ENCODE results near the gene SEC61A2. TPM values are rescaled to one million over a fixed set of nuclear protein-coding genes. Genes with fewer than 3 reads are reported as not detected.
A peak's percentile ranks its signal among the peaks of the same experiment; 100 is the strongest.

SEC61A2 gene
- total and polyA plus RNA-seq, 4 donors = 2.8 to 17.5 (median 6.3) TPM

GRCh38 chr10:12180221-12180974, 50.9 kb downstream of the SEC61A2 start:
- no peak for TF ChIP-seq CTCF (IDR thresholded peaks at IDR 0.05; ENCODE audit: control extremely low read depth, extremely low read depth)
- H3K4me1 ChIP-seq (ENCODE audit: control insufficient read depth in 5 of 5, insufficient read depth in 5 of 5, low read length in 5 of 5) = no peaks in the 10 kb centered on the region
- no peak overlapping the region for H3K9ac ChIP-seq (ENCODE audit: insufficient read depth in 1 of 2, low read length in 2 of 2)
- peaks cover 15 to 26% (median 19%) of the 10 kb centered on the region in 4 donors for H3K36me3 ChIP-seq (ENCODE audit: control insufficient read depth in 4 of 4, insufficient read depth in 4 of 4, low read length in 4 of 4)
- H3K4me3 ChIP-seq = no peak overlapping the region
- no peaks in the 10 kb centered on the region for H3K27me3 ChIP-seq (ENCODE audit: control insufficient read depth in 3 of 3, insufficient read depth in 3 of 3, low read length in 2 of 3)
- no peak for ATAC-seq (ENCODE audit: insufficient read depth, low FRiP score)
- no peak for DNase-seq
- no peaks in the 10 kb centered on the region for H3K9me3 ChIP-seq (ENCODE audit: control insufficient read depth in 4 of 4, insufficient read depth in 3 of 4, low read length in 3 of 4)
- H3K27ac ChIP-seq (ENCODE audit: low read depth in 1 of 2, low read length in 1 of 2) = no peak overlapping the region
- WGBS, 2 donors = 82 to 89% methylated on average over 9 of the region's 9 CpGs

GRCh38 chr10:12181065-12181775, 51.7 kb downstream of the SEC61A2 start:
- DNase-seq = no peak
- no peaks in the 10 kb centered on the region for H3K27me3 ChIP-seq (ENCODE audit: control insufficient read depth in 3 of 3, insufficient read depth in 3 of 3, low read length in 2 of 3)
- ATAC-seq (ENCODE audit: insufficient read depth, low FRiP score) = peak; percentile 52
- no peaks in the 10 kb centered on the region for H3K4me1 ChIP-seq (ENCODE audit: control insufficient read depth in 5 of 5, insufficient read depth in 5 of 5, low read length in 5 of 5)
- no peaks in the 10 kb centered on the region for H3K9me3 ChIP-seq (ENCODE audit: control insufficient read depth in 4 of 4, insufficient read depth in 3 of 4, low read length in 3 of 4)
- 37 to 72% methylated on average over 13 of the region's 13 CpGs for WGBS, 2 donors
- no peak overlapping the region for H3K9ac ChIP-seq (ENCODE audit: insufficient read depth in 1 of 2, low read length in 2 of 2)
- no peak overlapping the region for H3K27ac ChIP-seq (ENCODE audit: low read depth in 1 of 2, low read length in 1 of 2)
- H3K36me3 ChIP-seq (ENCODE audit: control insufficient read depth in 4 of 4, insufficient read depth in 4 of 4, low read length in 4 of 4) = peaks cover 16 to 23% (median 22%) of the 10 kb centered on the region in 4 donors
- H3K4me3 ChIP-seq = no peak overlapping the region
- TF ChIP-seq CTCF (IDR thresholded peaks at IDR 0.05; ENCODE audit: control extremely low read depth, extremely low read depth) = no peak

GRCh38 chr10:12184165-12184564, 54.7 kb downstream of the SEC61A2 start:
- ATAC-seq (ENCODE audit: insufficient read depth, low FRiP score) (no peak), DNase-seq (no peak)
- no peaks in the 10 kb centered on the region for H3K9me3 ChIP-seq (ENCODE audit: control insufficient read depth in 4 of 4, insufficient read depth in 3 of 4, low read length in 3 of 4)
- peaks cover 3 to 20% (median 15%) of the 10 kb centered on the region in 4 donors for H3K36me3 ChIP-seq (ENCODE audit: control insufficient read depth in 4 of 4, insufficient read depth in 4 of 4, low read length in 4 of 4)
- no peaks in the 10 kb centered on the region for H3K27me3 ChIP-seq (ENCODE audit: control insufficient read depth in 3 of 3, insufficient read depth in 3 of 3, low read length in 2 of 3)
- H3K27ac ChIP-seq (ENCODE audit: low read depth in 1 of 2, low read length in 1 of 2) = no peak overlapping the region
- no peaks in the 10 kb centered on the region for H3K4me1 ChIP-seq (ENCODE audit: control insufficient read depth in 5 of 5, insufficient read depth in 5 of 5, low read length in 5 of 5)
- TF ChIP-seq CTCF (IDR thresholded peaks at IDR 0.05; ENCODE audit: control extremely low read depth, extremely low read depth) = no peak
- no peak overlapping the region for H3K9ac ChIP-seq (ENCODE audit: insufficient read depth in 1 of 2, low read length in 2 of 2)
- H3K4me3 ChIP-seq = no peak overlapping the region
- 95 to 97% methylated on average over 7 of the region's 7 CpGs for WGBS, 2 donors

Data from lung (tissue), 12 donors.